Transverse colon (tissue), 4 donors: ENCODE measurements around the gene CBX8. TPM values are rescaled to one million over a fixed set of nuclear protein-coding genes. Genes with fewer than 3 reads are reported as not detected.

Source experiments
- DNase-seq: peaks from one replicate; pipeline ENCODE4 v3.0.0-alpha.2; 2019
- H3K27ac ChIP-seq, 4 donors: fragments of 200-600 bp; sonication (generic); 2 replicates each; pipeline ENCODE4 v1.5.1; 2016 to 2018; ENCODE audit warnings: inconsistent platforms in 4 of 4
- H3K27me3 ChIP-seq: fragments of 200-600 bp; sonication (generic); 2 replicates; pipeline ENCODE4 v1.5.1; 2017; ENCODE audit warnings: inconsistent platforms
- H3K36me3 ChIP-seq, 4 donors: fragments of 200-600 bp; sonication (generic); 2 replicates each; pipeline ENCODE4 v1.5.1; 2017 to 2019; ENCODE audit warnings: inconsistent platforms in 4 of 4
- H3K4me1 ChIP-seq, 4 donors: fragments of 200-600 bp; sonication (generic); 2 replicates each; pipeline ENCODE4 v1.5.1; 2017 to 2020; ENCODE audit warnings: inconsistent platforms in 4 of 4
- H3K4me3 ChIP-seq, 4 donors: fragments of 200-600 bp; sonication (generic); 1 replicate in 1 of 4; 2 replicates in 3 of 4; pipeline versions ENCODE4 v1.5.1 to v1.6.1; 2017 to 2019; ENCODE audit warnings: inconsistent platforms in 4 of 4
- H3K9me3 ChIP-seq, 2 donors: fragments of 200-600 bp; sonication (generic); 2 replicates each; pipeline ENCODE4 v1.5.1; 2017 to 2019; ENCODE audit warnings: inconsistent platforms in 2 of 2
- EP300 ChIP-seq: sonication (generic); formaldehyde crosslinking; IDR thresholded peaks from one replicate; pipeline ENCODE4 v1.6.1; 2017; ENCODE audit warnings: antibody characterized with exemption, low read depth
- POLR2A ChIP-seq: fragments of 450-650 bp; IDR thresholded peaks from one replicate; pipeline ENCODE4 v1.6.1; 2016; ENCODE audit warnings: antibody characterized with exemption, mild to moderate bottlenecking, moderate library complexity
- POLR2AphosphoS5 ChIP-seq, 3 donors: sonication (generic); formaldehyde crosslinking; IDR thresholded peaks; one replicate each; pipeline ENCODE4 v1.6.1; 2016; ENCODE audit warnings: antibody characterized with exemption in 3 of 3
- WGBS, 2 donors: methylation state at CpG; one replicate each; pipeline ENCODE4 v1.1.5; 2018; ENCODE audit warnings: low coverage in 1 of 2; 5-methylcytosine and 5-hydroxymethylcytosine counted together
- in situ Hi-C, 4 donors: fragments of 200-750 bp; cut with MboI; loops; one replicate each; pipeline versions ENCODE4 v1.15.0 to v1.15.1; 2017; ENCODE audit warnings: low sequenced_read_pairs in 3 of 4, low pct_ligation_motif_present in 1 of 4, low pct_unique_long_range_greater_than_20kb in 1 of 4
- intact Hi-C: fragments of 100-400 bp; cut with DNase I; formaldehyde crosslinking; loops from one replicate; pipeline ENCODE4 v1.15.1; 2023; ENCODE audit warnings: low total_unique reads
- total RNA-seq, 4 donors: library from RNA; depleted of rRNA; stranded (reverse); fragments of >200 nt; gene quantifications; one replicate each; pipeline ENCODE4 v1.1.0, GENCODE V29; 2016
- TF ChIP-seq, protein P1 (sequence below), 5 experiments: fragments of 200-600 bp in 3 of 5; fragments of 450-650 bp in 2 of 5; sonication (generic) in 3 of 5; IDR thresholded peaks; 1 replicate in 2 of 5; 2 replicates in 3 of 5; pipeline ENCODE4 v1.5.1; 2016 to 2017; ENCODE audit warnings: antibody characterized with exemption in 5 of 5, inconsistent platforms in 3 of 5, mild to moderate bottlenecking in 2 of 5, moderate library complexity in 1 of 5

Gene CBX8
- total RNA-seq, 4 donors from 2014 or later: 1.5 to 4.4 (median 3.1) TPM

GRCh38 chr17:79797492-79798298 is 818 bp upstream of the CBX8 start:
- Histone ChIP-seq H3K9me3 (no peaks in the 10 kb centered on the region), H3K27ac (peak overlapping the region; percentile 62 to 87 (median 85)), H3K27me3 (peaks cover 66% of the 10 kb centered on the region), H3K36me3 (no peaks in the 10 kb centered on the region), H3K4me3 (peak overlapping the region; percentile 64 to 80 (median 78)), H3K4me1 (peaks cover 18 to 60% (median 52%) of the 10 kb centered on the region in 4 donors)
- WGBS, 2 donors: 1% methylated on average over 15 of the region's 89 CpGs; no CpG with 5 or more reads in 1 of the 2 donors
- TF ChIP-seq, protein P1, sequence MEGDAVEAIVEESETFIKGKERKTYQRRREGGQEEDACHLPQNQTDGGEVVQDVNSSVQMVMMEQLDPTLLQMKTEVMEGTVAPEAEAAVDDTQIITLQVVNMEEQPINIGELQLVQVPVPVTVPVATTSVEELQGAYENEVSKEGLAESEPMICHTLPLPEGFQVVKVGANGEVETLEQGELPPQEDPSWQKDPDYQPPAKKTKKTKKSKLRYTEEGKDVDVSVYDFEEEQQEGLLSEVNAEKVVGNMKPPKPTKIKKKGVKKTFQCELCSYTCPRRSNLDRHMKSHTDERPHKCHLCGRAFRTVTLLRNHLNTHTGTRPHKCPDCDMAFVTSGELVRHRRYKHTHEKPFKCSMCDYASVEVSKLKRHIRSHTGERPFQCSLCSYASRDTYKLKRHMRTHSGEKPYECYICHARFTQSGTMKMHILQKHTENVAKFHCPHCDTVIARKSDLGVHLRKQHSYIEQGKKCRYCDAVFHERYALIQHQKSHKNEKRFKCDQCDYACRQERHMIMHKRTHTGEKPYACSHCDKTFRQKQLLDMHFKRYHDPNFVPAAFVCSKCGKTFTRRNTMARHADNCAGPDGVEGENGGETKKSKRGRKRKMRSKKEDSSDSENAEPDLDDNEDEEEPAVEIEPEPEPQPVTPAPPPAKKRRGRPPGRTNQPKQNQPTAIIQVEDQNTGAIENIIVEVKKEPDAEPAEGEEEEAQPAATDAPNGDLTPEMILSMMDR (IDR thresholded peaks at IDR 0.05): no peak
- TF ChIP-seq POLR2AphosphoS5 (IDR thresholded peaks at IDR 0.05): no peak
- DNase-seq: no peak
- in situ Hi-C loops (no loop called here), intact Hi-C loops (loop anchor here (5.0 kb wide), 1 partner anchor 45 kb away; no protein-coding TSS in a partner anchor)

DNA sequence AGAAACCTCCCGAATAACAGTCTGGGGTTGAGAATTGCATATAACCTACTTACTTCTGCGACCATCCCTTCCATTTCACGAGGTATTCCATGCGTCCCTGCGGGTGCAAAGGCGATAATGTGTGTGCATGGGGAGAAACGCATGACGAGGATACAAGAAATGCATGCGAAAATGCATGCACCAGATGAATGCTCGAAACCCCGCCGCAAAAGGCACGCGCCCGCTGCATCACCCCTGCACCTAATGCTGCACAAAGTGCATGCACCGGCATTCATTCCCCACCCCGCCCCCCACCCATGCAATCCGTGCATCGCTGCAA is 474 bp downstream of the CBX8 start:
- Histone ChIP-seq H3K4me3 (peak overlapping the region; percentile 64 to 80 (median 73)), H3K27me3 (peaks cover 66% of the 10 kb centered on the region), H3K4me1 (peaks cover 18 to 65% (median 55%) of the 10 kb centered on the region in 4 donors), H3K36me3 (no peaks in the 10 kb centered on the region), H3K9me3 (no peaks in the 10 kb centered on the region), H3K27ac (peak overlapping the region; percentile 85 to 88 (median 86))
- intact Hi-C loops: loop anchor here (5.0 kb wide), 1 partner anchor 46 kb away; no protein-coding TSS in a partner anchor
- TF ChIP-seq, protein P1 (IDR thresholded peaks at IDR 0.05): no peak
- TF ChIP-seq POLR2AphosphoS5 (IDR thresholded peaks at IDR 0.05): no peak
- no peak for TF ChIP-seq POLR2A
- TF ChIP-seq EP300: no peak
- in situ Hi-C loops: no loop called here
- WGBS, 2 donors: 0 to 1% methylated on average over 1 to 19 of the region's 19 CpGs
- no peak for DNase-seq

GRCh38 chr17:79795795-79796443 is 958 bp downstream of the CBX8 start:
- TF ChIP-seq POLR2AphosphoS5 (IDR thresholded peaks at IDR 0.05): no peak
- TF ChIP-seq, protein P1 (IDR thresholded peaks at IDR 0.05): no peak
- TF ChIP-seq EP300: no peak
- TF ChIP-seq POLR2A: no peak
- intact Hi-C loops: loop anchor here (5.0 kb wide), 1 partner anchor 46 kb away; no protein-coding TSS in a partner anchor
- Histone ChIP-seq H3K4me3 (peak overlapping the region in 3 of 4 donors; percentile 64 to 80 (median 77)), H3K27ac (peak overlapping the region in 1 of 4 donors; percentile 85), H3K27me3 (peaks cover 66% of the 10 kb centered on the region), H3K9me3 (no peaks in the 10 kb centered on the region), H3K4me1 (peaks cover 18 to 65% (median 51%) of the 10 kb centered on the region in 4 donors), H3K36me3 (no peaks in the 10 kb centered on the region)
- in situ Hi-C loops: no loop called here
- 69 to 79% methylated on average over 6 to 8 of the region's 8 CpGs for WGBS, 2 donors
- DNase-seq: no peak
